ENCODE results near the gene ADGRV1. TPM values are rescaled to one million over a fixed set of nuclear protein-coding genes. Genes with fewer than 3 reads are reported as not detected.
"Not testable (repeated sequence)": the region's sequence is repeated elsewhere in the genome, so short reads cannot be mapped to it uniquely, and the experiment has no call there.

The ADGRV1 gene
- total RNA-seq, 2 experiments from 2014 or later: 0.06 TPM; not detected in 1

- POLR2A ChIA-PET: no interaction called here
- no peak for DNase-seq
- no peak overlapping the region for H3K4me3 Mint-ChIP-seq
- H3K4me1 Mint-ChIP-seq: peaks cover 6% of the 10 kb centered on the region
- H3K36me3 Mint-ChIP-seq: peaks cover 2% of the 10 kb centered on the region
- no peak for ATAC-seq (ENCODE audit: low read depth)
- H3K27me3 Mint-ChIP-seq: peaks cover 5% of the 10 kb centered on the region
- H3K27ac Mint-ChIP-seq: no peak overlapping the region
- H3K9me3 Mint-ChIP-seq: peaks cover 14% of the 10 kb centered on the region
These were observed 452.4 kb downstream of the ADGRV1 start for GRCh38 chr5:91011029-91011428.

GRCh38 chr5:91012867-91013266 lies 454.3 kb downstream of the ADGRV1 start:
- H3K4me3 Mint-ChIP-seq; H3K4me1 Mint-ChIP-seq; H3K27me3 Mint-ChIP-seq; H3K27ac Mint-ChIP-seq; ATAC-seq (ENCODE audit: low read depth); H3K36me3 Mint-ChIP-seq; DNase-seq; POLR2A ChIA-PET: not testable (repeated sequence)
- peaks cover 14% of the 10 kb centered on the region for H3K9me3 Mint-ChIP-seq

- peaks cover 2% of the 10 kb centered on the region for H3K36me3 Mint-ChIP-seq
- peaks cover 14% of the 10 kb centered on the region for H3K9me3 Mint-ChIP-seq
- no peaks in the 10 kb centered on the region for H3K4me1 Mint-ChIP-seq
- H3K4me3 Mint-ChIP-seq: no peak overlapping the region
- POLR2A ChIA-PET: no interaction called here
- H3K27me3 Mint-ChIP-seq: peaks cover 9% of the 10 kb centered on the region
- ATAC-seq (ENCODE audit: low read depth): no peak
- no peak overlapping the region for H3K27ac Mint-ChIP-seq
- no peak for DNase-seq
These were observed 457.7 kb downstream of the ADGRV1 start for GRCh38 chr5:91016322-91016721.

- peaks cover 2% of the 10 kb centered on the region for H3K36me3 Mint-ChIP-seq
- POLR2A ChIA-PET: no interaction called here
- ATAC-seq (ENCODE audit: low read depth) (no peak), DNase-seq (no peak)
- no peak overlapping the region for H3K4me3 Mint-ChIP-seq
- peaks cover 9% of the 10 kb centered on the region for H3K27me3 Mint-ChIP-seq
- no peaks in the 10 kb centered on the region for H3K4me1 Mint-ChIP-seq
- peaks cover 14% of the 10 kb centered on the region for H3K9me3 Mint-ChIP-seq
- no peak overlapping the region for H3K27ac Mint-ChIP-seq
These were observed 458.5 kb downstream of the ADGRV1 start for GRCh38 chr5:91016954-91017700.

- Mint-ChIP-seq H3K36me3 (peaks cover 2% of the 10 kb centered on the region), H3K4me1 (no peaks in the 10 kb centered on the region), H3K27ac (no peak overlapping the region), H3K27me3 (peaks cover 9% of the 10 kb centered on the region), H3K4me3 (no peak overlapping the region), H3K9me3 (peaks cover 10% of the 10 kb centered on the region)
- ATAC-seq (ENCODE audit: low read depth): no peak
- DNase-seq: no peak
- POLR2A ChIA-PET: no interaction called here
These were observed 459.6 kb downstream of the ADGRV1 start for GRCh38 chr5:91018200-91018599.

- H3K4me1 Mint-ChIP-seq: no peaks in the 10 kb centered on the region
These were observed 460.2 kb downstream of the ADGRV1 start for GRCh38 chr5:91018712-91019371.

GRCh38 chr5:91020065-91020800 lies 461.6 kb downstream of the ADGRV1 start:
- Mint-ChIP-seq H3K9me3 (peaks cover under 1% of the 10 kb centered on the region), H3K27me3 (peaks cover 7% of the 10 kb centered on the region), H3K4me3 (no peak overlapping the region), H3K36me3 (no peaks in the 10 kb centered on the region), H3K4me1 (no peaks in the 10 kb centered on the region), H3K27ac (no peak overlapping the region)
- POLR2A ChIA-PET: no interaction called here
- DNase-seq (no peak), ATAC-seq (ENCODE audit: low read depth) (no peak)

More at GRCh38 chr5:91018712-91019371, 460.2 kb downstream of the ADGRV1 start:
- H3K27me3 Mint-ChIP-seq: peaks cover 9% of the 10 kb centered on the region
- ATAC-seq (ENCODE audit: low read depth) (no peak), DNase-seq (no peak)
- no peak overlapping the region for H3K4me3 Mint-ChIP-seq
- no peak overlapping the region for H3K27ac Mint-ChIP-seq
- POLR2A ChIA-PET: no interaction called here
- peaks cover 2% of the 10 kb centered on the region for H3K36me3 Mint-ChIP-seq
- peaks cover 10% of the 10 kb centered on the region for H3K9me3 Mint-ChIP-seq

GRCh38 chr5:91022518-91022917 lies 463.9 kb downstream of the ADGRV1 start:
- no peak for DNase-seq
- Mint-ChIP-seq H3K9me3 (no peaks in the 10 kb centered on the region), H3K27ac (no peak overlapping the region), H3K4me1 (no peaks in the 10 kb centered on the region), H3K27me3 (peaks cover 6% of the 10 kb centered on the region), H3K36me3 (no peaks in the 10 kb centered on the region), H3K4me3 (no peak overlapping the region)
- ATAC-seq (ENCODE audit: low read depth): no peak
- POLR2A ChIA-PET: no interaction called here

- Mint-ChIP-seq H3K27ac (no peak overlapping the region), H3K4me1 (no peaks in the 10 kb centered on the region), H3K27me3 (peaks cover 13% of the 10 kb centered on the region), H3K4me3 (no peak overlapping the region), H3K36me3 (no peaks in the 10 kb centered on the region), H3K9me3 (no peaks in the 10 kb centered on the region)
- POLR2A ChIA-PET: no interaction called here
- DNase-seq (no peak), ATAC-seq (ENCODE audit: low read depth) (no peak)
These were observed 465.6 kb downstream of the ADGRV1 start for GRCh38 chr5:91024206-91024605.

- POLR2A ChIA-PET: no interaction called here
- Mint-ChIP-seq H3K27me3 (peaks cover 15% of the 10 kb centered on the region), H3K4me1 (no peaks in the 10 kb centered on the region), H3K9me3 (no peaks in the 10 kb centered on the region), H3K36me3 (no peaks in the 10 kb centered on the region), H3K4me3 (no peak overlapping the region), H3K27ac (no peak overlapping the region)
- DNase-seq: no peak
- ATAC-seq (ENCODE audit: low read depth): no peak
These were observed 466.1 kb downstream of the ADGRV1 start for GRCh38 chr5:91024727-91025126.

- DNase-seq (no peak), ATAC-seq (ENCODE audit: low read depth) (no peak)
- Mint-ChIP-seq H3K4me3 (no peak overlapping the region), H3K9me3 (no peaks in the 10 kb centered on the region), H3K4me1 (no peaks in the 10 kb centered on the region), H3K27ac (no peak overlapping the region), H3K27me3 (peaks cover 16% of the 10 kb centered on the region), H3K36me3 (no peaks in the 10 kb centered on the region)
- POLR2A ChIA-PET: no interaction called here
These were observed 466.9 kb downstream of the ADGRV1 start for GRCh38 chr5:91025449-91025848.

GRCh38 chr5:91025956-91026355 lies 467.4 kb downstream of the ADGRV1 start:
- Mint-ChIP-seq H3K4me1 (no peaks in the 10 kb centered on the region), H3K4me3 (no peak overlapping the region), H3K27me3 (peaks cover 19% of the 10 kb centered on the region), H3K36me3 (no peaks in the 10 kb centered on the region), H3K27ac (no peak overlapping the region), H3K9me3 (no peaks in the 10 kb centered on the region)
- DNase-seq (no peak), ATAC-seq (ENCODE audit: low read depth) (no peak)
- POLR2A ChIA-PET: no interaction called here

- ATAC-seq (ENCODE audit: low read depth): no peak
- Mint-ChIP-seq H3K36me3 (no peaks in the 10 kb centered on the region), H3K27ac (no peak overlapping the region)
These were observed 467.9 kb downstream of the ADGRV1 start for GRCh38 chr5:91026466-91026865.

More at GRCh38 chr5:91026466-91026865, 467.9 kb downstream of the ADGRV1 start:
- no peaks in the 10 kb centered on the region for H3K9me3 Mint-ChIP-seq
- H3K4me1 Mint-ChIP-seq: no peaks in the 10 kb centered on the region
- no peak overlapping the region for H3K4me3 Mint-ChIP-seq
- POLR2A ChIA-PET: no interaction called here
- DNase-seq: no peak
- H3K27me3 Mint-ChIP-seq: peaks cover 24% of the 10 kb centered on the region
